ENCODE results near the gene SLC35F3. TPM values are rescaled to one million over a fixed set of nuclear protein-coding genes. Genes with fewer than 3 reads are reported as not detected.

SLC35F3 gene
- total RNA-seq, 1 donor from 2014 or later, result 0.49 TPM

DNA sequence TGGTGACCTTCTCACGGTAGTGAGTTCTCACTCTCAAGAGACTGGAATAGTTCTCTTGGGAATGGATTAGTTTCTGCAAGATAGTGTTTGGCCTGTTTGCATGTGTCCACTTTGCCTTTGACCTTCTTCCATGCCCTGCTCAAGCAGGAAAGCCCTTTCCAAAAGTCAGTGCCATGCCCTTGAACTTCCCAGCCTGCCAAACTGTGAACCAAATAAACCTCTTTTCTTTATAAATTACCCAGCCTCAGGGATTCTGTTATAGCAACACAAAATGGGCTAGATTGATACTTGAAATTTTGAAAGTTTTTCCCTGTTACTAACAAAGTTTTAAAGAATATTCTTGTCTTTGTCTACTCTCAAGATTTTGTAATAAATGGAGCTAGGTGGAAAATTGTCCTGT is 139.6 kb downstream of the SLC35F3 start:
- H3K27ac ChIP-seq, result no peak overlapping the region
- H3K36me3 ChIP-seq, result no peaks in the 10 kb centered on the region
- H3K9me3 ChIP-seq, result no peaks in the 10 kb centered on the region
- H3K4me1 ChIP-seq, result no peaks in the 10 kb centered on the region
- no peak for DNase-seq (ENCODE audit: extremely low spot score in 2 of 2)
- H3K27me3 ChIP-seq, result no peaks in the 10 kb centered on the region
- H3K4me3 ChIP-seq, result no peak overlapping the region
- TF ChIP-seq POLR2A (IDR thresholded peaks at IDR 0.05) (no peak), POLR2AphosphoS5 (IDR thresholded peaks at IDR 0.05; ENCODE audit: insufficient read depth in 1 of 2, low read depth in 1 of 2) (no peak)
- TF ChIP-seq, protein P1, sequence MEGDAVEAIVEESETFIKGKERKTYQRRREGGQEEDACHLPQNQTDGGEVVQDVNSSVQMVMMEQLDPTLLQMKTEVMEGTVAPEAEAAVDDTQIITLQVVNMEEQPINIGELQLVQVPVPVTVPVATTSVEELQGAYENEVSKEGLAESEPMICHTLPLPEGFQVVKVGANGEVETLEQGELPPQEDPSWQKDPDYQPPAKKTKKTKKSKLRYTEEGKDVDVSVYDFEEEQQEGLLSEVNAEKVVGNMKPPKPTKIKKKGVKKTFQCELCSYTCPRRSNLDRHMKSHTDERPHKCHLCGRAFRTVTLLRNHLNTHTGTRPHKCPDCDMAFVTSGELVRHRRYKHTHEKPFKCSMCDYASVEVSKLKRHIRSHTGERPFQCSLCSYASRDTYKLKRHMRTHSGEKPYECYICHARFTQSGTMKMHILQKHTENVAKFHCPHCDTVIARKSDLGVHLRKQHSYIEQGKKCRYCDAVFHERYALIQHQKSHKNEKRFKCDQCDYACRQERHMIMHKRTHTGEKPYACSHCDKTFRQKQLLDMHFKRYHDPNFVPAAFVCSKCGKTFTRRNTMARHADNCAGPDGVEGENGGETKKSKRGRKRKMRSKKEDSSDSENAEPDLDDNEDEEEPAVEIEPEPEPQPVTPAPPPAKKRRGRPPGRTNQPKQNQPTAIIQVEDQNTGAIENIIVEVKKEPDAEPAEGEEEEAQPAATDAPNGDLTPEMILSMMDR (IDR thresholded peaks at IDR 0.05), result no peak
- intact Hi-C loops (cut with DNase I), result no loop called here

DNA sequence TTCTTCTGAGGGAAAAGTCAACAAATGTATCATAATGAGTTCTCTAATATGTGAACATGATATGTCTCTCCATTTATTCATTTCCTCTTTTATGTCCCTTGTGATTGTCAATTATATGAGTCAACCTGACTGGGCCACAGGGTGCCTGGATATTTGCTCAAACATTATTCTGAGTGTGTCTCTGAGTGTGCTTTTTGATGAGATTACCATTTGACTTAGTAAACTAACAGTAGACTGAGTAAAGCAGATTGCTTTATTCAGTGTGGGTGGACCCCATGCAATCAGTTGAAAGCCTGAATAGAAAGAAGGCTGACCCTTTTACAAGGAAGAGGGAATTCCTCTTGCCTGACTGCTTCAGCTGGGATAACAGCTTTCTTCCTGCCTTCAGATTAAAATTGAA is 142.6 kb downstream of the SLC35F3 start:
- H3K36me3 ChIP-seq, result no peaks in the 10 kb centered on the region
- no peaks in the 10 kb centered on the region for H3K4me1 ChIP-seq
- no peaks in the 10 kb centered on the region for H3K27me3 ChIP-seq
- TF ChIP-seq POLR2AphosphoS5 (IDR thresholded peaks at IDR 0.05; ENCODE audit: insufficient read depth in 1 of 2, low read depth in 1 of 2), result no peak
- TF ChIP-seq, protein P1 (IDR thresholded peaks at IDR 0.05), result no peak
- no peak for TF ChIP-seq POLR2A (IDR thresholded peaks at IDR 0.05)
- no peak overlapping the region for H3K27ac ChIP-seq
- H3K9me3 ChIP-seq, result no peaks in the 10 kb centered on the region
- intact Hi-C loops (cut with DNase I), result no loop called here
- no peak overlapping the region for H3K4me3 ChIP-seq
- DNase-seq (ENCODE audit: extremely low spot score in 2 of 2), result no peak

DNA sequence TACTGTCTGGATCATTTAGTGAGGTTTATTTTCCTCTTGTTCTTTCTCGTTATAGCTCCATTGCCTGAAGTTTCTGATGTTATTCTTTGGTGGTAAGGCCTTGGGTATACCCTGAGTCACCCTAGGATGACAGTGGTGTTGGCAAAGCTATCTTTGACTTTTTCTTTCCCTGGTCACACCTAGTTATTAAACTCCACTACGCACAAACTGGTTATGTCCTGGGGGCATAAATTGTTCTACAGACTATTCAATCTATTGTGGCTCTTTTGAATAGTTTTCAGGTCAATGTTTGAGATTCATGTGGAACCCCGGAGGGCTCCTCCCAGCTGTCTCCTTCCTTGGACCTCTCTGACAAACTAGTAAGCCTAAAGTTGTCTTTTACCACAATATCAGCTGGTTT is 157.7 kb downstream of the SLC35F3 start:
- intact Hi-C loops (cut with DNase I), result no loop called here
- H3K36me3 ChIP-seq, result no peaks in the 10 kb centered on the region
- no peak for DNase-seq (ENCODE audit: extremely low spot score in 2 of 2)

DNA sequence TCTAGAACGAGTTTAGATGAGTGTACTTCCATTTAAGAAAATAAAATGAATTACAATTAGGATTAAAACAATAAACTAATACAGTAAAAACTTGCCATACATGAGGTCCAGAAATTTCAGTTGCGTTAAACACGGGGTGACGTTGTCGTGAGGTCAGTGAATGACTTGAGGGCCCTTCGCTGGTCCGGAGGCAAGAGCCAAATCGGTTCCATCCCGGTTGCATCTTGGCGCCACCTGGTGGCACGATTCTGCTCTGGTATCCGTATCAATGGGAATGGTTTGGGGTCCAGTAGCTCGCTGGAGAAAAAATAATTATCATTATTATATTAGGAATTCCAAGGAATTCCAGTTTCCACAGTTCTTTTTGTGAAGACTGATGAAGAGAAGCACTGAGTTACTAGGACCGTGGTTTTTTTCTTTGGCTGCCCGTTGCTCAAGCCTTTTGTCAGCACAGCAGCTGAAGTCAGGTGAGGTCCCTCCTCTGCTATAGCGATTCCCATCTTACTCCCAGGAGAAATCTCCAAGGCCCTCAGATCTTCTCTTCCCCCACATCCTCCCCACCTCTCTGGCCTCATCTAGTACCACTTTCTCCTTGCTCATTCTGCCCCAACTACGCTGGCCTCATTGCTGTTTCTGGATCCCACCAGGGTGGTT is 161.4 kb downstream of the SLC35F3 start:
- H3K9me3 ChIP-seq, result no peaks in the 10 kb centered on the region
- H3K4me1 ChIP-seq, result no peaks in the 10 kb centered on the region
- H3K27ac ChIP-seq, result no peak overlapping the region
- no peak overlapping the region for H3K4me3 ChIP-seq
- no peak for DNase-seq (ENCODE audit: extremely low spot score in 2 of 2)
- TF ChIP-seq POLR2A (IDR thresholded peaks at IDR 0.05), result no peak
- TF ChIP-seq, protein P1 (IDR thresholded peaks at IDR 0.05), result peak; percentile 33 to 68 (median 40)
- H3K27me3 ChIP-seq, result no peaks in the 10 kb centered on the region
- intact Hi-C loops (cut with DNase I), result no loop called here
- no peaks in the 10 kb centered on the region for H3K36me3 ChIP-seq

More for the DNA sequence above, 157.7 kb downstream of the SLC35F3 start:
- no peak overlapping the region for H3K27ac ChIP-seq
- no peak for TF ChIP-seq POLR2AphosphoS5 (IDR thresholded peaks at IDR 0.05; ENCODE audit: insufficient read depth in 1 of 2, low read depth in 1 of 2)
- no peak for TF ChIP-seq POLR2A (IDR thresholded peaks at IDR 0.05)
- TF ChIP-seq, protein P1 (IDR thresholded peaks at IDR 0.05), result no peak
- H3K9me3 ChIP-seq, result no peaks in the 10 kb centered on the region
- no peaks in the 10 kb centered on the region for H3K4me1 ChIP-seq
- H3K27me3 ChIP-seq, result no peaks in the 10 kb centered on the region
- H3K4me3 ChIP-seq, result no peak overlapping the region

DNA sequence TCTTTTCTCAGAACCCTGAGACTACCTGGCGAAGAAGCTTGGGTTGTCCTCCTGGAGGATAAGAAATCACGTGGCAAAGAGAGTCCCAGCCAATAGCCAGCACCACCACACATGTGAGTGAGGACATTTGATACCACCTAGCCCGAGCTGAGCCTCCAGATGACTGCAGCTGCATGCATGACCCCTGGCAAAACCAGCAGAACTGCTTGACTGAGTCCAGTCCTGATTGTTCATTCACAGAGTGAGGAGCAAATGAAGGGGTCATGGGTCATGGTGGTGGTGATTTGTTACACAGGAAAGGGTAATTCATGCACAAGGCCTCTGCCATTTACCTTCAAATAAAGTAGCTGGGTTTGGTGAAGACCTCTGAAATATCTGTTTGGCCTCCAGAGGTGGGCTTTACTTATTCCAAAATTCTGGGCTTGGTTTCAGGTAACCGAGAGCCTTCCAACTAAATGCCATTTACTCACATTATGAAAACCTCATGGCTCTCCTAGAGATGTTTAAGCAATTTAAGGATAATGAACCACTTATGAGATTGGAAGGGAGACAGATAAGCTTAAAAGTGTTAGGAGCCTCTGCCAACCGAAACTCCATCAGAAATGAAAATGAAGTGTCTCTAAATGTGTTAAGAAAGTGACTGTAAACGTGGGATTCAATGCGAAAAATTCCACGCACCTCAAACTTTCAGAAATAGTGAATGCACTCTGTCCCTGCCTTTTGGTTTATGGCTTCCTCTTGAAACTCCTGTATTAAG is 163.3 kb downstream of the SLC35F3 start:
- intact Hi-C loops (cut with DNase I), result no loop called here
- TF ChIP-seq, protein P1 (IDR thresholded peaks at IDR 0.05), result no peak
- TF ChIP-seq POLR2A (IDR thresholded peaks at IDR 0.05) (no peak), POLR2AphosphoS5 (IDR thresholded peaks at IDR 0.05; ENCODE audit: insufficient read depth in 1 of 2, low read depth in 1 of 2) (no peak)
- DNase-seq (ENCODE audit: extremely low spot score in 2 of 2), result no peak

More for the DNA sequence above, 163.3 kb downstream of the SLC35F3 start:
- Histone ChIP-seq H3K4me3 (no peak overlapping the region), H3K4me1 (no peaks in the 10 kb centered on the region), H3K9me3 (no peaks in the 10 kb centered on the region), H3K27ac (no peak overlapping the region), H3K36me3 (no peaks in the 10 kb centered on the region), H3K27me3 (no peaks in the 10 kb centered on the region)
